Measurements from ENCODE around the gene GREB1L. TPM values are rescaled to one million over a fixed set of nuclear protein-coding genes. Genes with fewer than 3 reads are reported as not detected.

Gene GREB1L
- 0.79 and 0.90 TPM in 2 replicates for total RNA-seq

DNA sequence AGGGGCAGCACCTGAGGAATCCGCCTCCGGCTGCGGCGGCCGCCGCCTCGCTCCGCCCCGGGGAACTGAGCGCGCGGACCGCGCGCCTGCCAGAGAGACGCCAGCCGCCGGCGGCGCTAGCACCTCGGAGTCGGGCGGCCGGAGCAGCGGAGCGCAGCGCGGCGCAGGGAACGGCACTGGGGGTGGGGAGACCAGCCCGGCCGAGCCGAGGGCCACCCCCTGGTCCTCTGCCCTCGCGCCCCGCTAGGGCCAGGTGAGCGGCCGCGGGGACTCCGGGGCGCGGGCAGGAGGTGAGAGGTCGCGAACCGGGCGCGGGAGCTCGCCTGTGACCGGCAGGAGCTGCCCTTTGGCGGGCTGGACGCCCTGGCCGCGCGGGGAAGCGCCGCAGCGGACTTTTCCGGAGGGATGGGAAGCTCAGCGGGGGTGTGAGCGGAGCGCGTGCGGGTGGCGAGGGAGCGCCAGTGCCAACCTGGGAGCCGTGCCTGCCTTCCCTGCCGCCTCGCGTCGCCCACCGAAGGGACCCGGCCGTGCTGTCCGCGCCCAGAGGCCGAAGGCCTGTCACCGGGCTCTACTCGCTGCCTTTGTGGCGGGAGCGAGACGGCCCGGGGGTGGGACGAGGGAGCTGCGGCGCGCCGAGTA is at the start of gene GREB1L:
Gene GREB1L, plus strand, starts transcription at position 92 of the 639 bp plus-strand sequence. CDS start 141,287 bp downstream, outside the sequence.
- FAIRE-seq (no peak), DNase-seq (ENCODE audit: low read depth) (peak; percentile 27)
- H3K4me3 ChIP-seq (ENCODE audit: low read depth, low read length) = peak within 1 kb of the TSS; percentile 58
- H3K36me3 ChIP-seq (ENCODE audit: control insufficient read depth, insufficient read depth, low read length) = no peaks in the 10 kb centered on the region
- TF ChIP-seq, protein P1, sequence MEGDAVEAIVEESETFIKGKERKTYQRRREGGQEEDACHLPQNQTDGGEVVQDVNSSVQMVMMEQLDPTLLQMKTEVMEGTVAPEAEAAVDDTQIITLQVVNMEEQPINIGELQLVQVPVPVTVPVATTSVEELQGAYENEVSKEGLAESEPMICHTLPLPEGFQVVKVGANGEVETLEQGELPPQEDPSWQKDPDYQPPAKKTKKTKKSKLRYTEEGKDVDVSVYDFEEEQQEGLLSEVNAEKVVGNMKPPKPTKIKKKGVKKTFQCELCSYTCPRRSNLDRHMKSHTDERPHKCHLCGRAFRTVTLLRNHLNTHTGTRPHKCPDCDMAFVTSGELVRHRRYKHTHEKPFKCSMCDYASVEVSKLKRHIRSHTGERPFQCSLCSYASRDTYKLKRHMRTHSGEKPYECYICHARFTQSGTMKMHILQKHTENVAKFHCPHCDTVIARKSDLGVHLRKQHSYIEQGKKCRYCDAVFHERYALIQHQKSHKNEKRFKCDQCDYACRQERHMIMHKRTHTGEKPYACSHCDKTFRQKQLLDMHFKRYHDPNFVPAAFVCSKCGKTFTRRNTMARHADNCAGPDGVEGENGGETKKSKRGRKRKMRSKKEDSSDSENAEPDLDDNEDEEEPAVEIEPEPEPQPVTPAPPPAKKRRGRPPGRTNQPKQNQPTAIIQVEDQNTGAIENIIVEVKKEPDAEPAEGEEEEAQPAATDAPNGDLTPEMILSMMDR (IDR thresholded peaks at IDR 0.05; ENCODE audit: insufficient read depth, low read length, severe bottlenecking) = peak; percentile 37
- H3K27me3 ChIP-seq (ENCODE audit: control insufficient read depth, insufficient read depth, low read length) = peaks cover 2% of the 10 kb centered on the region

DNA sequence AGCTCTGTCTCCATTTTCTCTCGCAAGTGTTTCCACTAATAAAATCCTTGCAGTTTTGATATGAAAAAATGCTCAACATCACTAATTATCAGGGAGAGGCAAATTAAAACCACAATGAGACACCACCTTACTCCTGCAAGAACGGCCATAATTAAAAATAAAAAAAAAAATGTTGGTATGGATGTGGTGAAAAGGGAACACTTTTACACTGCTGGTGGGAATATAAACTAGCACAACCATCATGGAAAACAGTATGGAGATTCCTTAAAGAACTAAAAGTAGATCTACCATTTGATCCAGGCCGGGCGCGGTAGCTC is 49.8 kb upstream of the GREB1L start:
- Histone ChIP-seq H3K36me3 (ENCODE audit: control insufficient read depth, insufficient read depth, low read length) (no peaks in the 10 kb centered on the region), H3K4me3 (ENCODE audit: low read depth, low read length) (no peak overlapping the region), H3K27me3 (ENCODE audit: control insufficient read depth, insufficient read depth, low read length) (no peaks in the 10 kb centered on the region)
- DNase-seq (ENCODE audit: low read depth) (no peak), FAIRE-seq (no peak)
- TF ChIP-seq, protein P1 (IDR thresholded peaks at IDR 0.05; ENCODE audit: insufficient read depth, low read length, severe bottlenecking) = no peak

DNA sequence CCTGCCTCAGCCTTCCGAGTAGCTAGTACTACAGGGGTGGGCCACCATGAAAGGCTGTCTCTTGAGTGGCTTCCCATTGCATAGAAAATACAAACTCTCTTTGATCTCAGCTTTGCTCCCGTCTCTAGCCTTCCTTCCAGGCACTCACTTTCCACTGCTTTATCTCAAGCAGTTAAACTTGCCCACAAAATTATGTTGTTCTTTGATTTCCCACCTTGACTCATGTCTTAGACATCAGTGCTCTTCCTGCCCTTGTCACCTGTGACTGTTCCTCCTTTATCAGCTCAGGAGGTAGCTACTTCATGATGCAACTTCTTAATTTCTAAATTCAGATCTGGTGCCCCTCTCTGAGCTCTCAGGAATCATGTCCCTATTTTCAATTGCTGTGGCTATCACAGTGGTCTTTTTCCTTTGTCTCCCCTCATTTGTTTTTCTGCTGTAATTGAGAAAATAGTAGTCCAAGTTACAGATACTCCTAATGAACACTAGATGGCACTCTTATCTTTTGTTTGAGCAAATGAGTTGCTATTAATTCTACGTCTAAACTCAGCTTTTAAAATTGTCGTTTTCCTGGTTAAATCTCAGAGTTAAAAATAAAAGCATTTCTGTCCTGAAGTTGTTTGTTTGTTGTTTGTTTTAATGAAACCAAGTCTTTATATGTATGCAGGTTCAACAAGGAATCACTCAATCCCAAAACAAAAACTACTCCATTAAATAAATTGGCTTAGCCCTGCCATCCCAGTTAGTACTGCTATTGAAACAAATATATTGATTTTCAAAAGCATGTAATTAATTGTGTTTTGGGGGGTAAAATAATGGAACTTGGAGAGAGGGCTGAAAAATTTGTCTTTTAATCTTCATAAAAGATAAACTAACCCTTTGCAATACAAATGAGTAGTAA is 46.9 kb upstream of the GREB1L start:
- peak; percentile 62 for DNase-seq (ENCODE audit: low read depth)

DNA sequence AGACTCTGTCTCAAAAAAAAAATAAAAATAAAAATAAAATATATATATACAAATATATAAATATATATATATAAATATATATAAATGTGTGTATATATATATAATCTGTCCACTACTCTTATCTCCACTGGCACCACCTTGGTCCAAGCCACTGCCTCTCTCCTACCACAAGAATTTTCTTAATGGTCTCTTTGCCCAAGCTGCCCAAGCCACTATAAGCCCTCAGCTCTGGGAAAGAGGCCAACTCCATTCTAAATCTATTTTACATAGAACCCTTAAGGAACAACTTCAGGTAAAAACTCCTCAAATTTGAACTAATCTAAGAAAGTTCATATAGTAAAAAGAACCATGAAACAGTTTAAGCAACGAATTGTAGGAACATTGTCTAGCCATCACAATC is 45.6 kb upstream of the GREB1L start:
- FAIRE-seq (no peak), DNase-seq (ENCODE audit: low read depth) (no peak)
- Histone ChIP-seq H3K36me3 (ENCODE audit: control insufficient read depth, insufficient read depth, low read length) (no peaks in the 10 kb centered on the region), H3K4me3 (ENCODE audit: low read depth, low read length) (no peak overlapping the region), H3K27me3 (ENCODE audit: control insufficient read depth, insufficient read depth, low read length) (peaks cover 1% of the 10 kb centered on the region)
- TF ChIP-seq, protein P1 (IDR thresholded peaks at IDR 0.05; ENCODE audit: insufficient read depth, low read length, severe bottlenecking) = no peak

More for the DNA sequence above, 46.9 kb upstream of the GREB1L start:
- Histone ChIP-seq H3K36me3 (ENCODE audit: control insufficient read depth, insufficient read depth, low read length) (no peaks in the 10 kb centered on the region), H3K27me3 (ENCODE audit: control insufficient read depth, insufficient read depth, low read length) (peaks cover 1% of the 10 kb centered on the region), H3K4me3 (ENCODE audit: low read depth, low read length) (no peak overlapping the region)
- TF ChIP-seq, protein P1 (IDR thresholded peaks at IDR 0.05; ENCODE audit: insufficient read depth, low read length, severe bottlenecking) = peak; percentile 44
- no peak for FAIRE-seq

DNA sequence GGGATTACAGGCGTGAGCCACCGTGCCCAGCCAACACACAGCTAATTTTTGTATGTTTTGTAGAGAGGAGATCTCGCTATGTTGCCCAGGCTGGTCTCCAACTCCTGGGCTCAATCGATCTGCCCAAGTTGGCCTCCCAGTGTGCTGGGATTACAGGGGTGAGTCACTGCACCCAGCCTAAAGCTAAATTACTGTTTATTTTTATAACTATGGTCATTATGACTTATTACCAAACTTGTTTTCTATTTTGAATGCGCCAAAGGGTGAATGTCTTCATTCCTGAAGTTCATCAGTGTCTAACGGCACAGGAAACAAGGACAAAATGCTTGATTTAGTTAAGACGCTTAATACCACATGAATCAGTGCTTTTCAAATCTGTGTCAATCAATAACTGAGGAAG is 38.9 kb upstream of the GREB1L start:
- no peak for DNase-seq (ENCODE audit: low read depth)
- Histone ChIP-seq H3K27me3 (ENCODE audit: control insufficient read depth, insufficient read depth, low read length) (no peaks in the 10 kb centered on the region), H3K4me3 (ENCODE audit: low read depth, low read length) (no peak overlapping the region), H3K36me3 (ENCODE audit: control insufficient read depth, insufficient read depth, low read length) (no peaks in the 10 kb centered on the region)
- FAIRE-seq = no peak
- TF ChIP-seq, protein P1 (IDR thresholded peaks at IDR 0.05; ENCODE audit: insufficient read depth, low read length, severe bottlenecking) = no peak

All from bronchial epithelial cell (primary cell).